Mucosa of stomach (tissue), 1 donor: ENCODE results near the gene LHFPL2.

Experiments used
- H3K27me3 ChIP-seq: one replicate; pipeline ENCODE4 v1.7.0; 2013; ENCODE audit warnings: mild to moderate bottlenecking, low read length; ENCODE audit not compliant: control insufficient read depth, insufficient read depth
- H3K36me3 ChIP-seq: one replicate; pipeline ENCODE4 v1.7.0; 2013; ENCODE audit warnings: low read length; ENCODE audit not compliant: control insufficient read depth, insufficient read depth
- H3K4me1 ChIP-seq: one replicate; pipeline ENCODE4 v1.7.0; 2013; ENCODE audit warnings: mild to moderate bottlenecking, low read length; ENCODE audit not compliant: control insufficient read depth, insufficient read depth
- H3K4me3 ChIP-seq: one replicate; pipeline ENCODE4 v1.7.0; 2013; ENCODE audit warnings: low read length
- H3K9ac ChIP-seq: one replicate; pipeline ENCODE4 v1.7.0; 2013; ENCODE audit warnings: mild to moderate bottlenecking, low read length, moderate library complexity
- H3K9me3 ChIP-seq: one replicate; pipeline ENCODE4 v1.7.0; 2013; ENCODE audit warnings: mild to moderate bottlenecking, low read length, moderate library complexity; ENCODE audit not compliant: control insufficient read depth
- donor health status: Pancreatic carcinoma.

LHFPL2 gene

GRCh38 chr5:78597974-78598371 lies 50.6 kb downstream of the LHFPL2 start:
- Histone ChIP-seq H3K9me3 (no peaks in the 10 kb centered on the region), H3K9ac (no peak overlapping the region), H3K4me3 (no peak overlapping the region), H3K27me3 (no peaks in the 10 kb centered on the region), H3K4me1 (peaks cover 48% of the 10 kb centered on the region), H3K36me3 (no peaks in the 10 kb centered on the region)

GRCh38 chr5:78597068-78597973 lies 51.3 kb downstream of the LHFPL2 start:
- Histone ChIP-seq H3K4me3 (no peak overlapping the region), H3K36me3 (no peaks in the 10 kb centered on the region), H3K4me1 (peaks cover 47% of the 10 kb centered on the region), H3K9me3 (no peaks in the 10 kb centered on the region), H3K9ac (no peak overlapping the region), H3K27me3 (no peaks in the 10 kb centered on the region)

- Histone ChIP-seq H3K9ac (peak overlapping the region; percentile 11), H3K4me3 (no peak overlapping the region), H3K36me3 (no peaks in the 10 kb centered on the region), H3K9me3 (no peaks in the 10 kb centered on the region), H3K27me3 (no peaks in the 10 kb centered on the region), H3K4me1 (peaks cover 43% of the 10 kb centered on the region)
Observed at GRCh38 chr5:78595458-78595921, 53.1 kb downstream of the LHFPL2 start.

DNA sequence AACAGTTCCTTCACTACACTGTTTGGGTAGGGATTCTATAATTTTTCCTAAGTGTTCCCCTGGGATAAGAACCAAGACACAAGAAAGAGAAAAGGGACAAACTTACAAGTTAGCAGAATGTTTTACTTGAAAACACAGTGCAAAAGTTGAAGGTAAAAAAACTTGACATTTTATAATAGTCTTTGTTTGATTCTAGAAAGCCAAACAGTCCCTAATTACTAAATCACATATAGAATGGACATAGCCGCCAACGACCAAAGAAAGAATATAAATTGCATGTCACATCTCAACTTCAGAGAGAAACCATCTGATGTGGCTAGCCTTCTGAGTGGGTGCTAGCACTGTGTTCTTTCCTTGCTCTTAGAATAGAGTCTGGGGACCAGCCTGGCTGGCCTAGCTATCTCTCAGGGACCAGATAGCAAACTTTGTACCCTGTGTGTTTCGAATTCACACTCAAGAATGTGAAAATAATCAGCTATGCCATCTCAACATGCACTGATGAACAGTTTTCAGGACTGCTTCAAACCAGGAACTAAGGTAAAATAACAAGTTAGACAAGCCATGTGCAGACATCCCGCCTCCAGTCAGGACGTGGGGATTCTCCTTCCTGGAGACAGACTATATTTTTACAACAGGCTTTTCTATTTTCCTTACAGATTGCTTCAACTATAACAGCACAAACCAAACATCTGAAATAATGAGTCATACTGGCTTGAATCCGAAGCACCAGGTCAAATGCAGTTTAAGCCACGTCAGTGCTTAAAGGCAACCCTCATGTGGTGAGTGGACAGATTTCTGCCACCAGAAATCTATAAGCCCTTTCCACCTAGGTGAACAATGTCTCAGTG lies 53.7 kb downstream of the LHFPL2 start:
- Histone ChIP-seq H3K36me3 (no peaks in the 10 kb centered on the region), H3K27me3 (no peaks in the 10 kb centered on the region), H3K9ac (peak overlapping the region; percentile 11), H3K9me3 (no peaks in the 10 kb centered on the region), H3K4me3 (no peak overlapping the region), H3K4me1 (peaks cover 43% of the 10 kb centered on the region)

- Histone ChIP-seq H3K9me3 (no peaks in the 10 kb centered on the region), H3K36me3 (no peaks in the 10 kb centered on the region), H3K4me3 (no peak overlapping the region), H3K27me3 (no peaks in the 10 kb centered on the region), H3K4me1 (peaks cover 43% of the 10 kb centered on the region), H3K9ac (peak overlapping the region; percentile 13)
Observed at GRCh38 chr5:78594021-78594420, 54.6 kb downstream of the LHFPL2 start.

DNA sequence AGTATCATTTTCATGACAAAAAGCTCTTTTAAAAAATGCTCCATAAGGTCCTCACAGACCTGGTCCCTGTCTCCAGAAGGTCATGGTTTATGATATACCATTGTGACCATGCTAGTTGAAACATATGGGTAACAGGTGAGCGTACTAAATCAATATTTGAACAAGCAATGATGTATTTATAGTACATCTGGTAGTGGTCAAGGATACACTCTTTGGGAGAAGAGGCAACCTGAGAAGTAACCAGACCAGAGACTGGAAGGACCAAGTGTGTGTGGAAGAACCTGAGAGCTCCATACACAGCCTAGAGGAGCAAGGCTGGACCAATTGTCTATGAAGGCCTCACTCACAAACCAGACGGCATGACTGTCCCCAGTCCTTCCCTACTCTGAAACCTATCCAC lies 55.1 kb downstream of the LHFPL2 start:
- Histone ChIP-seq H3K9me3 (no peaks in the 10 kb centered on the region), H3K9ac (no peak overlapping the region), H3K4me1 (peaks cover 43% of the 10 kb centered on the region), H3K4me3 (no peak overlapping the region), H3K36me3 (no peaks in the 10 kb centered on the region), H3K27me3 (no peaks in the 10 kb centered on the region)

DNA sequence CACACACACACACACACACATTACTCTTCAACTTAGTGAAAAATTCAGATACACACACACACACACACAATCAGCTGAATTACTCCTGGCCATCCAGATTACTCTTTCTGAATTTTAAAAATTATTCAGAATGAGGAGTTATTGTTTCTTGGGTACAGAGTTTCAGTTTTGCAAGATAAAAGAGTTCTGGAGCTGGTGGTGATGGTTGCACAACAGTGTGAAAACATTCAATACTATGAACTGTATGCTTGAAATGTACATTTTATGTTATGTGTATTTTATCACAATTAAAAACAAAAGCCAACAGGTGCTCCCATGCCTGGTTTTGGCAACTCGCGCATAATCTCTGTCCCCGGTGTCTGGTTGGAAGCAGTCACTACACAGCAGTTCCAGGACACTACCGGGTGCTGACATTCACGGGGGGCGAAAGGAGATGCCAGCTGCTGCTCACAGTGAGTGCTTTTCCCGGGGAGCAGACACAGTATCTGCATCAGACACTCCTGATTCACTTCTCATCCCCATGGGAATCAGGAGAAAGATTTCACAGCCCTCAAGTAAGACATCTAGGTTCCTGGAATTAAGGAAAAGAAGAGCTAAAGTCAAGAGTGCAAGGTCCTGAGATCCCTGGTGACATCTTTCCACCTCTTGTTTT lies 55.7 kb downstream of the LHFPL2 start:
- no peaks in the 10 kb centered on the region for H3K9me3 ChIP-seq
- H3K27me3 ChIP-seq: no peaks in the 10 kb centered on the region
- no peaks in the 10 kb centered on the region for H3K36me3 ChIP-seq
- no peak overlapping the region for H3K9ac ChIP-seq
- peaks cover 40% of the 10 kb centered on the region for H3K4me1 ChIP-seq
- no peak overlapping the region for H3K4me3 ChIP-seq

DNA sequence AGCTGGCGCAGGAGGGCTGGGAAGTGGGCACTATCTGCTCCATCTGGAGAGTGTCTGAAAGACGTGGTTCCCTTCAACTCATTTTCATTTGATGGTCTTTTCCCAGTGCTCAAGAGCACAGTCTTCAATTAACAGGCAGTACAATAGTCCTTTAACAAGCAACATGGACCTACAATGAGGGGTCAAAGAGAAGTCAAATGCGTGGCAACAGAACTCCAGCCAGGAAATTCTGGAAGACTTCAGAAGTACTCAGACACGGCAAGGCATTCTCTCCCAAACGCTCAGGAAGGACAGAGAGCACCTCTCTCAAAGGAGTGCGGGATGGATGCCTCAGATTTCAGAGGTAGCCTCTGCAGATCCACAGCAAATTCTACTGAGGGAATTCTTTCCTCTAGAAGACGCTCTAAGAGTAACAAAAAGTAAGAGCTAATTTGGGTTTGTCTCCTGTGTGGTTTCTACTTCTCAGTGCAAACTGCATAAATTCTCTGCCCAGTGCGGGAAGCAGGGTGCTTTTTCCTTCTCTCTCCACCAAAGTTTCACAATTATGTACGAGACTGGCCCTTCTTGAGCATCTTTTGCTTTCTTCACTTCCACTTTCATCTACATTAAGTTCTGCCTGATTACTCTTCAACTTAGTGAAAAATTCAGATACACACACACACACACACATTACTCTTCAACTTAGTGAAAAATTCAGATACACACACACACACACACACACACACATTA lies 56.4 kb downstream of the LHFPL2 start:
- H3K9me3 ChIP-seq: no peaks in the 10 kb centered on the region
- H3K4me3 ChIP-seq: no peak overlapping the region
- H3K36me3 ChIP-seq: no peaks in the 10 kb centered on the region
- H3K4me1 ChIP-seq: peaks cover 39% of the 10 kb centered on the region
- no peaks in the 10 kb centered on the region for H3K27me3 ChIP-seq
- H3K9ac ChIP-seq: no peak overlapping the region

DNA sequence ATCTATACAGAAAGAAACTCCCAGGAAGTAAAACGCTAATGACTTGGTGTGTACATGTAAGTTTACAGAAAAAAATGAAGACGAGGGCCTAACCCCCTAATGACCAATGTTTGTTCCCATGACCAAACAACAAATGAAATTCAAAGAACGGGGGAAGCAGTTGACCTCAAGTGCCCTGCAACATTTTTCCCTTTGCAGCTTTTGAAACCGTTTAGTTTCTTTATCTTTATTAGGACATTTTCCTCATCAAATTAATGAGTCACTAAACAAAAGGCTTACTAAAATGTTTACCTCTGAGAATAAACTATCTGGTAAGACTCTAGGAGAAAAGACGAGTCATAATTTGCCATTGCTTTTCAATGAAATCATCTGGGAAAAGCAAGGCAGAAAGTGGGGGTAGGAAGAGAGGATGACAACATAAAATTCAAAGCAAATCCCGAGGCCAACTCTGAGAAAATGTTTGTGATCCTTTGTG lies 57.4 kb downstream of the LHFPL2 start:
- H3K9ac ChIP-seq: no peak overlapping the region
- H3K27me3 ChIP-seq: no peaks in the 10 kb centered on the region
- peaks cover 39% of the 10 kb centered on the region for H3K4me1 ChIP-seq
- no peaks in the 10 kb centered on the region for H3K9me3 ChIP-seq
- H3K4me3 ChIP-seq: no peak overlapping the region
- H3K36me3 ChIP-seq: no peaks in the 10 kb centered on the region

- H3K9me3 ChIP-seq: no peaks in the 10 kb centered on the region
- no peak overlapping the region for H3K9ac ChIP-seq
- peaks cover 35% of the 10 kb centered on the region for H3K4me1 ChIP-seq
- no peak overlapping the region for H3K4me3 ChIP-seq
- H3K27me3 ChIP-seq: no peaks in the 10 kb centered on the region
- H3K36me3 ChIP-seq: no peaks in the 10 kb centered on the region
Observed at GRCh38 chr5:78589923-78590322, 58.6 kb downstream of the LHFPL2 start.

DNA sequence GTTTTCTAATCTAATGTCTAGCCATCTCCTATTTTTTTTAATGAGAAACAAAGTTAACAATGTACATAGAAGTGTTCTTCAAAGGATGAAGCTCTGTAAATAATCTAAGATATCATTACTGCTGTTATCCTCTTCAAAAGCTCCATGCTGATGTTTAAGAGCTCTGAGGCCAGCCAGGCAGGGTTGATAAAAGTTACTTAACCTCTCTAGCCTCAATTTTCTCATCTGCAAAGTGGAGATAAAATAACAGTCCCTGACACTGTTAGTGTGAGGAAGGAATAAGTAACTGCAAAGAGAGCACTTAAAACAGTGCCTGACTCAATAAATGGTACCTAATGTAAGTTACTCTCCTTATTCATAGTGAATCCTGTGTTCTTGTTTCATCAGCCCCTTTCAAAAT lies 60.1 kb downstream of the LHFPL2 start:
- H3K4me3 ChIP-seq: no peak overlapping the region
- H3K27me3 ChIP-seq: no peaks in the 10 kb centered on the region
- no peak overlapping the region for H3K9ac ChIP-seq
- H3K4me1 ChIP-seq: peaks cover 21% of the 10 kb centered on the region
- no peaks in the 10 kb centered on the region for H3K9me3 ChIP-seq
- no peaks in the 10 kb centered on the region for H3K36me3 ChIP-seq
